ENCODE measurements around the gene PPP2R3C. TPM values are rescaled to one million over a fixed set of nuclear protein-coding genes. Genes with fewer than 3 reads are reported as not detected.
A peak's percentile ranks its signal among the peaks of the same experiment; 100 is the strongest.
"Not testable (repeated sequence)": the region's sequence is repeated elsewhere in the genome, so short reads cannot be mapped to it uniquely, and the experiment has no call there.

The PPP2R3C gene
- 10 to 100 TPM; 43.4 to 50.5 (median 48.6) TPM for polyA plus RNA-seq (ENCODE audit: insufficient read length in 3 of 3)
- long read RNA-seq, donor 1, transcript PPP2R3C-201 (13 exons, 1,839 nt): major isoform, 6 of 18 reads
- long read RNA-seq, donor 1, partial matches to known transcripts: 10 of 18 reads
- long read RNA-seq, donor 1, other reads (novel, unspliced or antisense): 0 of 18 reads
- long read RNA-seq, donor 2, partial matches to known transcripts: 14 of 19 reads
- long read RNA-seq, donor 2, other reads (novel, unspliced or antisense): 0 of 19 reads
- long read RNA-seq, donor 3, transcript PPP2R3C-201 (13 exons, 1,839 nt): major isoform, 5 of 9 reads
- long read RNA-seq, donor 3, partial matches to known transcripts: 0 of 9 reads
- long read RNA-seq, donor 3, other reads (novel, unspliced or antisense): 0 of 9 reads
- long read RNA-seq, donor 4, transcript PPP2R3C-201 (13 exons, 1,839 nt): major isoform, 5 of 25 reads
- long read RNA-seq, donor 4, partial matches to known transcripts: 18 of 25 reads
- long read RNA-seq, donor 4, other reads (novel, unspliced or antisense): 0 of 25 reads
- long read RNA-seq, donor 5, partial matches to known transcripts: 0 of 6 reads
- long read RNA-seq, donor 5, other reads (novel, unspliced or antisense): 0 of 6 reads
- long read RNA-seq, donor 6, partial matches to known transcripts: 7 of 16 reads
- long read RNA-seq, donor 6, other reads (novel, unspliced or antisense): 0 of 16 reads
- long read RNA-seq, donor 7, partial matches to known transcripts: 0 of 7 reads
- long read RNA-seq, donor 7, other reads (novel, unspliced or antisense): 0 of 7 reads
- long read RNA-seq, donor 8, partial matches to known transcripts: 0 of 4 reads
- long read RNA-seq, donor 8, other reads (novel, unspliced or antisense): 0 of 4 reads
- long read RNA-seq, donor 9, transcript PPP2R3C-217 (12 exons, 1,846 nt): major isoform, 9 of 25 reads
- long read RNA-seq, donor 9, partial matches to known transcripts: 12 of 25 reads
- long read RNA-seq, donor 9, other reads (novel, unspliced or antisense): 0 of 25 reads
- long read RNA-seq, donor 10, partial matches to known transcripts: 171 of 316 reads
- long read RNA-seq, donor 10, other reads (novel, unspliced or antisense): 141 of 316 reads
- long read RNA-seq, donor 11, partial matches to known transcripts: 0 of 3 reads
- long read RNA-seq, donor 11, other reads (novel, unspliced or antisense): 0 of 3 reads
- long read RNA-seq, donor 12, transcript PPP2R3C-201 (13 exons, 1,839 nt): major isoform, 8 of 480 reads
- long read RNA-seq, donor 12, partial matches to known transcripts: 224 of 480 reads
- long read RNA-seq, donor 12, other reads (novel, unspliced or antisense): 244 of 480 reads
- long read RNA-seq, donor 13, partial matches to known transcripts: 0 of 7 reads
- long read RNA-seq, donor 13, other reads (novel, unspliced or antisense): 0 of 7 reads
- long read RNA-seq, donor 14: 0 reads
- long read RNA-seq, donor 15: 0 reads
- long read RNA-seq, donor 16, transcript PPP2R3C-201 (13 exons, 1,839 nt): minor isoform, 6 of 22 reads
- long read RNA-seq, donor 16, transcript PPP2R3C-217 (12 exons, 1,846 nt): major isoform, 7 of 22 reads
- long read RNA-seq, donor 16, partial matches to known transcripts: 9 of 22 reads
- long read RNA-seq, donor 16, other reads (novel, unspliced or antisense): 0 of 22 reads

GRCh38 chr14:35121887-35122695, at the start of gene PPP2R3C, which contains the start of gene PRORP:
PPP2R3C (minus strand) TSS chr14:35121990; CDS start chr14:35121959, 31 bp downstream.
PRORP (plus strand) TSS chr14:35122552; CDS start chr14:35123246, 694 bp downstream.
- DNase-seq: peak; percentile 95

- DNase-seq: no peak
These were observed 45.7 kb upstream of the PPP2R3C start for GRCh38 chr14:35167496-35167895.

- DNase-seq: no peak
These were observed 43.1 kb upstream of the PPP2R3C start for GRCh38 chr14:35164849-35165248.

GRCh38 chr14:35163384-35163783, 41.6 kb upstream of the PPP2R3C start:
- DNase-seq: no peak

- no peak for DNase-seq
These were observed 39.4 kb upstream of the PPP2R3C start for GRCh38 chr14:35161231-35161630.

- DNase-seq: no peak
These were observed 38.1 kb upstream of the PPP2R3C start for GRCh38 chr14:35159742-35160409.

GRCh38 chr14:35158951-35159653, 37.3 kb upstream of the PPP2R3C start:
- peak; percentile 43 for DNase-seq

- DNase-seq: no peak
These were observed 36.7 kb upstream of the PPP2R3C start for GRCh38 chr14:35158491-35158890.

GRCh38 chr14:35155962-35156361, 34.2 kb upstream of the PPP2R3C start:
- DNase-seq: no peak

GRCh38 chr14:35154016-35154415, 32.2 kb upstream of the PPP2R3C start:
- no peak for DNase-seq

GRCh38 chr14:35152531-35152930, 30.7 kb upstream of the PPP2R3C start:
- not testable (repeated sequence) for DNase-seq

- DNase-seq: no peak
These were observed 27.4 kb upstream of the PPP2R3C start for GRCh38 chr14:35149239-35149638.

GRCh38 chr14:35147711-35148110, 25.9 kb upstream of the PPP2R3C start:
- DNase-seq: no peak

- DNase-seq: no peak
These were observed 25.4 kb upstream of the PPP2R3C start for GRCh38 chr14:35147186-35147585.

GRCh38 chr14:35146711-35147149, 24.9 kb upstream of the PPP2R3C start:
- DNase-seq: no peak

GRCh38 chr14:35144029-35144428, 22.2 kb upstream of the PPP2R3C start:
- no peak for DNase-seq

- no peak for DNase-seq
These were observed 19.2 kb upstream of the PPP2R3C start for GRCh38 chr14:35140718-35141581.

GRCh38 chr14:35138585-35138984, 16.8 kb upstream of the PPP2R3C start:
- DNase-seq: no peak
